ENCODE data around the gene EPS8L3. TPM values are rescaled to one million over a fixed set of nuclear protein-coding genes. Genes with fewer than 3 reads are reported as not detected.

Gene EPS8L3
- total and polyA plus RNA-seq, 10 of the 15 experiments (the other 5 are each of a cell fraction or from before 2014, with no cell fraction given), result not detected

DNA sequence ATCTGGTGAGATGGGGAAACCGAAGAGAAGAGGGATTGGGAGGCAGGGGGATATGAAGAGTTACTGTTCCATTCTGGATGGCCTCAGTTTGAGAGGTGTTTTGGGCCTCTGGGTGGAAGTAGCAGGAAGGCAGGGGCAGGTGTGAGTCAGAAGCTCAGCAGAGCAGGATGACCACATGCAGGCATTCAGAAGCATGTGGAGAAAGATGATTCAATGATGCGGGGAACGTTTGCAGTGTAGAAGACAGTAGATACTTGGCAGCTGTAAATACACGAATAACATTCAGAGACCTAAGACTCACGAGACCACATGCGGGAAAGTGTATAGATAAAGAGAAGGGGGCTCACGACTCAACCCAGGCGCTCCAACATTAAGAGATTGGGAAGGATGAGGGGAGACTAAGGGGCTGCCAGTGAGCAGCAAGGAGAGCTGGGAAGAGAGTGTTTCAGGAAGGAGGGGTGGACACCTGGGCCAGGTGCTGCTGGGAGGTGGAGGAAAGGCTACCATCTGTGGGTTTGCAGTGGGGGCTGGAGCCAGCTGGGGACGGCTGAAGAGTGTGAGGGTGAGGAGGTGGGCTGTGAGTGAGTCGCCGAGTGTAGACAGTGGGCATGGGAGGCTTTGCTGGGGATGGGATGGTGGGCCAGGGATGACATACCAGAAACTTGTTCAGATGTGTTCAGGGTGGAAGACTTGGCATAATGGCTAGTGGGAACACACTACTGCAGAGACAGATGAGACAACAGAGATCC is 5.8 kb upstream of the EPS8L3 start:
- CTCF ChIA-PET, result interaction anchor here (1.2 to 27.2 kb wide), 4 partner anchors 130 to 238 kb away, joined by 3 to 759 read pairs (median 144); partner anchors contain the start of gene AHCYL1
- SMC1A ChIA-PET (ENCODE audit: uncharacterized antibody, unreplicated experiment), result interaction anchor here (0.6 to 23.1 kb wide), 4 partner anchors 11 to 213 kb away, joined by 3 to 431 read pairs (median 40); partner anchors contain the start of gene AHCYL1
- H3K9ac ChIP-seq (ENCODE audit: control insufficient read depth, insufficient read depth, low read length), result no peak overlapping the region
- RAD21 ChIA-PET (ENCODE audit: unreplicated experiment), result interaction anchor here (2.6 to 14.8 kb wide), 2 partner anchors 129 to 211 kb away, joined by 15 to 390 read pairs; partner anchors contain the start of gene AHCYL1
- H3K27me3 ChIP-seq (replicated peaks in 1 of 2; ENCODE audit: control insufficient read depth in 2 of 2, insufficient read depth in 2 of 2, low read length in 1 of 2), result no peaks in the 10 kb centered on the region; a peak in 1 of 4 replicates
- H2AFZ ChIP-seq (ENCODE audit: control insufficient read depth, low read depth, low read length), result no peak overlapping the region
- ATAC-seq (no peak), DNase-seq (ENCODE audit: low read depth, low spot score) (no peak), FAIRE-seq (no peak)
- H3K79me2 ChIP-seq (ENCODE audit: control insufficient read depth, insufficient read depth, low read length), result no peaks in the 10 kb centered on the region
- no peaks in the 10 kb centered on the region for H4K20me1 ChIP-seq (ENCODE audit: control insufficient read depth, insufficient read depth)
- no peaks in the 10 kb centered on the region for H3K4me1 ChIP-seq (ENCODE audit: control insufficient read depth, insufficient read depth, low read length)
- 63% methylated on average over 11 of the region's 11 CpGs for WGBS (ENCODE audit: insufficient coverage, insufficient replicate concordance, low lambda C conversion rate, missing lambda C conversion rate)
- no peak overlapping the region for H3K4me3 ChIP-seq
- no TSS peak for BruUV-seq (replicated peaks)
- H3K4me2 ChIP-seq (ENCODE audit: control insufficient read depth, insufficient read depth), result no peak overlapping the region
- no peak overlapping the region for H3K27ac ChIP-seq (ENCODE audit: control insufficient read depth, insufficient read depth)
- in situ Hi-C loops (cut with MboI) (loop anchor here (5.0 kb wide), 2 partner anchors 127 to 222 kb away; partner anchors contain the start of gene GNAI3), intact Hi-C loops (cut with micrococcal nuclease; ENCODE audit: unreplicated experiment) (loop anchor here (5.0 kb wide), 1 partner anchor 127 kb away; no protein-coding TSS in a partner anchor)
- no peaks in the 10 kb centered on the region for H3K9me3 ChIP-seq (replicated peaks; ENCODE audit: control insufficient read depth, insufficient read depth, low read length)
- no peaks in the 10 kb centered on the region for H3K36me3 ChIP-seq (ENCODE audit: control insufficient read depth in 2 of 2, insufficient read depth in 2 of 2, low read length in 1 of 2)
- POLR2A ChIA-PET, result no interaction called here
- no peak for TF ChIP-seq STAT1 (conservative IDR thresholded peaks at IDR 0.05)
- TF ChIP-seq EGR1 (IDR thresholded peaks at IDR 0.05; ENCODE audit: borderline replicate concordance in 1 of 2, low read depth in 2 of 2, low read length in 2 of 2), result no peak
- TF ChIP-seq, protein P1, sequence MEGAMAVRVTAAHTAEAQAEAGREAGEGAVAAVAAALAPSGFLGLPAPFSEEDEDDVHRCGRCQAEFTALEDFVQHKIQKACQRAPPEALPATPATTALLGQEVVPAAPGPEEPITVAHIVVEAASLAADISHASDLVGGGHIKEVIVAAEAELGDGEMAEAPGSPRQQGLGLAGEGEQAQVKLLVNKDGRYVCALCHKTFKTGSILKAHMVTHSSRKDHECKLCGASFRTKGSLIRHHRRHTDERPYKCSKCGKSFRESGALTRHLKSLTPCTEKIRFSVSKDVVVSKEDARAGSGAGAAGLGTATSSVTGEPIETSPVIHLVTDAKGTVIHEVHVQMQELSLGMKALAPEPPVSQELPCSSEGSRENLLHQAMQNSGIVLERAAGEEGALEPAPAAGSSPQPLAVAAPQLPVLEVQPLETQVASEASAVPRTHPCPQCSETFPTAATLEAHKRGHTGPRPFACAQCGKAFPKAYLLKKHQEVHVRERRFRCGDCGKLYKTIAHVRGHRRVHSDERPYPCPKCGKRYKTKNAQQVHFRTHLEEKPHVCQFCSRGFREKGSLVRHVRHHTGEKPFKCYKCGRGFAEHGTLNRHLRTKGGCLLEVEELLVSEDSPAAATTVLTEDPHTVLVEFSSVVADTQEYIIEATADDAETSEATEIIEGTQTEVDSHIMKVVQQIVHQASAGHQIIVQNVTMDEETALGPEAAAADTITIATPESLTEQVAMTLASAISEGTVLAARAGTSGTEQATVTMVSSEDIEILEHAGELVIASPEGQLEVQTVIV (IDR thresholded peaks at IDR 0.05; ENCODE audit: borderline replicate concordance, partially characterized antibody), result no peak
- TF ChIP-seq RUNX3 (IDR thresholded peaks at IDR 0.05; ENCODE audit: low read length), result no peak
- no peak for TF ChIP-seq ETV6 (conservative IDR thresholded peaks at IDR 0.05 in 1 of 2, IDR thresholded peaks at IDR 0.05 in 1 of 2; ENCODE audit: borderline replicate concordance in 1 of 2, low read depth in 1 of 2)
- TF ChIP-seq, protein P2, sequence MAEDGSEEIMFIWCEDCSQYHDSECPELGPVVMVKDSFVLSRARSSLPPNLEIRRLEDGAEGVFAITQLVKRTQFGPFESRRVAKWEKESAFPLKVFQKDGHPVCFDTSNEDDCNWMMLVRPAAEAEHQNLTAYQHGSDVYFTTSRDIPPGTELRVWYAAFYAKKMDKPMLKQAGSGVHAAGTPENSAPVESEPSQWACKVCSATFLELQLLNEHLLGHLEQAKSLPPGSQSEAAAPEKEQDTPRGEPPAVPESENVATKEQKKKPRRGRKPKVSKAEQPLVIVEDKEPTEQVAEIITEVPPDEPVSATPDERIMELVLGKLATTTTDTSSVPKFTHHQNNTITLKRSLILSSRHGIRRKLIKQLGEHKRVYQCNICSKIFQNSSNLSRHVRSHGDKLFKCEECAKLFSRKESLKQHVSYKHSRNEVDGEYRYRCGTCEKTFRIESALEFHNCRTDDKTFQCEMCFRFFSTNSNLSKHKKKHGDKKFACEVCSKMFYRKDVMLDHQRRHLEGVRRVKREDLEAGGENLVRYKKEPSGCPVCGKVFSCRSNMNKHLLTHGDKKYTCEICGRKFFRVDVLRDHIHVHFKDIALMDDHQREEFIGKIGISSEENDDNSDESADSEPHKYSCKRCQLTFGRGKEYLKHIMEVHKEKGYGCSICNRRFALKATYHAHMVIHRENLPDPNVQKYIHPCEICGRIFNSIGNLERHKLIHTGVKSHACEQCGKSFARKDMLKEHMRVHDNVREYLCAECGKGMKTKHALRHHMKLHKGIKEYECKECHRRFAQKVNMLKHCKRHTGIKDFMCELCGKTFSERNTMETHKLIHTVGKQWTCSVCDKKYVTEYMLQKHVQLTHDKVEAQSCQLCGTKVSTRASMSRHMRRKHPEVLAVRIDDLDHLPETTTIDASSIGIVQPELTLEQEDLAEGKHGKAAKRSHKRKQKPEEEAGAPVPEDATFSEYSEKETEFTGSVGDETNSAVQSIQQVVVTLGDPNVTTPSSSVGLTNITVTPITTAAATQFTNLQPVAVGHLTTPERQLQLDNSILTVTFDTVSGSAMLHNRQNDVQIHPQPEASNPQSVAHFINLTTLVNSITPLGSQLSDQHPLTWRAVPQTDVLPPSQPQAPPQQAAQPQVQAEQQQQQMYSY (CRISPR knock-in tag; IDR thresholded peaks at IDR 0.05), result no peak
- TF ChIP-seq, protein P3, sequence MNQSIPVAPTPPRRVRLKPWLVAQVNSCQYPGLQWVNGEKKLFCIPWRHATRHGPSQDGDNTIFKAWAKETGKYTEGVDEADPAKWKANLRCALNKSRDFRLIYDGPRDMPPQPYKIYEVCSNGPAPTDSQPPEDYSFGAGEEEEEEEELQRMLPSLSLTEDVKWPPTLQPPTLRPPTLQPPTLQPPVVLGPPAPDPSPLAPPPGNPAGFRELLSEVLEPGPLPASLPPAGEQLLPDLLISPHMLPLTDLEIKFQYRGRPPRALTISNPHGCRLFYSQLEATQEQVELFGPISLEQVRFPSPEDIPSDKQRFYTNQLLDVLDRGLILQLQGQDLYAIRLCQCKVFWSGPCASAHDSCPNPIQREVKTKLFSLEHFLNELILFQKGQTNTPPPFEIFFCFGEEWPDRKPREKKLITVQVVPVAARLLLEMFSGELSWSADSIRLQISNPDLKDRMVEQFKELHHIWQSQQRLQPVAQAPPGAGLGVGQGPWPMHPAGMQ (IDR thresholded peaks at IDR 0.05; ENCODE audit: borderline replicate concordance), result no peak
- no peak for TF ChIP-seq HCFC1 (IDR thresholded peaks at IDR 0.05; ENCODE audit: low read length)
- TF ChIP-seq, protein P4, sequence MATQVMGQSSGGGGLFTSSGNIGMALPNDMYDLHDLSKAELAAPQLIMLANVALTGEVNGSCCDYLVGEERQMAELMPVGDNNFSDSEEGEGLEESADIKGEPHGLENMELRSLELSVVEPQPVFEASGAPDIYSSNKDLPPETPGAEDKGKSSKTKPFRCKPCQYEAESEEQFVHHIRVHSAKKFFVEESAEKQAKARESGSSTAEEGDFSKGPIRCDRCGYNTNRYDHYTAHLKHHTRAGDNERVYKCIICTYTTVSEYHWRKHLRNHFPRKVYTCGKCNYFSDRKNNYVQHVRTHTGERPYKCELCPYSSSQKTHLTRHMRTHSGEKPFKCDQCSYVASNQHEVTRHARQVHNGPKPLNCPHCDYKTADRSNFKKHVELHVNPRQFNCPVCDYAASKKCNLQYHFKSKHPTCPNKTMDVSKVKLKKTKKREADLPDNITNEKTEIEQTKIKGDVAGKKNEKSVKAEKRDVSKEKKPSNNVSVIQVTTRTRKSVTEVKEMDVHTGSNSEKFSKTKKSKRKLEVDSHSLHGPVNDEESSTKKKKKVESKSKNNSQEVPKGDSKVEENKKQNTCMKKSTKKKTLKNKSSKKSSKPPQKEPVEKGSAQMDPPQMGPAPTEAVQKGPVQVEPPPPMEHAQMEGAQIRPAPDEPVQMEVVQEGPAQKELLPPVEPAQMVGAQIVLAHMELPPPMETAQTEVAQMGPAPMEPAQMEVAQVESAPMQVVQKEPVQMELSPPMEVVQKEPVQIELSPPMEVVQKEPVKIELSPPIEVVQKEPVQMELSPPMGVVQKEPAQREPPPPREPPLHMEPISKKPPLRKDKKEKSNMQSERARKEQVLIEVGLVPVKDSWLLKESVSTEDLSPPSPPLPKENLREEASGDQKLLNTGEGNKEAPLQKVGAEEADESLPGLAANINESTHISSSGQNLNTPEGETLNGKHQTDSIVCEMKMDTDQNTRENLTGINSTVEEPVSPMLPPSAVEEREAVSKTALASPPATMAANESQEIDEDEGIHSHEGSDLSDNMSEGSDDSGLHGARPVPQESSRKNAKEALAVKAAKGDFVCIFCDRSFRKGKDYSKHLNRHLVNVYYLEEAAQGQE (IDR thresholded peaks at IDR 0.05; ENCODE audit: low read depth, low read length), result no peak
- no peak for TF ChIP-seq RAD51 (IDR thresholded peaks at IDR 0.05)

Data from GM12878 (cell line).